Lower leg skin (tissue), 4 donors: ENCODE data around the gene RXRA. TPM values are rescaled to one million over a fixed set of nuclear protein-coding genes. Genes with fewer than 3 reads are reported as not detected.
"Not testable (repeated sequence)": the region's sequence is repeated elsewhere in the genome, so short reads cannot be mapped to it uniquely, and the experiment has no call there.

ENCODE experiments used
- DNase-seq, 2 donors: peaks; one replicate each; pipeline ENCODE4 v3.0.0-alpha.2; 2019; ENCODE audit warnings: low spot score in 2 of 2
- H3K4me3 ChIP-seq: fragments of 200-600 bp; sonication (generic); 2 replicates; pipeline ENCODE4 v1.5.1; 2017; ENCODE audit warnings: mild to moderate bottlenecking, low read depth; ENCODE audit not compliant: poor library complexity, severe bottlenecking
- POLR2A ChIP-seq, 2 donors: fragments of 450-650 bp; IDR thresholded peaks; one replicate each; pipeline ENCODE4 v1.6.1; 2016 to 2017; ENCODE audit warnings: antibody characterized with exemption in 2 of 2, mild to moderate bottlenecking in 1 of 2, moderate library complexity in 1 of 2
- WGBS, 2 donors: methylation state at CpG; one replicate each; pipeline ENCODE4 v1.1.5; 2018; 5-methylcytosine and 5-hydroxymethylcytosine counted together
- intact Hi-C: fragments of 100-400 bp; cut with DNase I; formaldehyde crosslinking; loops from one replicate; pipeline ENCODE4 v1.15.0; 2023; ENCODE audit warnings: low total_unique reads
- total RNA-seq, 4 donors: library from RNA; depleted of rRNA; stranded (reverse); fragments of >200 nt; gene quantifications; one replicate each; pipeline ENCODE4 v1.1.0, GENCODE V29; 2016
- TF ChIP-seq, protein P1 (sequence below), 3 donors: fragments of 450-650 bp; IDR thresholded peaks; one replicate each; pipeline ENCODE4 v1.5.1; 2016; ENCODE audit warnings: antibody characterized with exemption in 3 of 3, mild to moderate bottlenecking in 3 of 3, moderate library complexity in 2 of 3

Gene RXRA
- total RNA-seq, 4 donors from 2014 or later = 143 to 242 (median 166) TPM

DNA sequence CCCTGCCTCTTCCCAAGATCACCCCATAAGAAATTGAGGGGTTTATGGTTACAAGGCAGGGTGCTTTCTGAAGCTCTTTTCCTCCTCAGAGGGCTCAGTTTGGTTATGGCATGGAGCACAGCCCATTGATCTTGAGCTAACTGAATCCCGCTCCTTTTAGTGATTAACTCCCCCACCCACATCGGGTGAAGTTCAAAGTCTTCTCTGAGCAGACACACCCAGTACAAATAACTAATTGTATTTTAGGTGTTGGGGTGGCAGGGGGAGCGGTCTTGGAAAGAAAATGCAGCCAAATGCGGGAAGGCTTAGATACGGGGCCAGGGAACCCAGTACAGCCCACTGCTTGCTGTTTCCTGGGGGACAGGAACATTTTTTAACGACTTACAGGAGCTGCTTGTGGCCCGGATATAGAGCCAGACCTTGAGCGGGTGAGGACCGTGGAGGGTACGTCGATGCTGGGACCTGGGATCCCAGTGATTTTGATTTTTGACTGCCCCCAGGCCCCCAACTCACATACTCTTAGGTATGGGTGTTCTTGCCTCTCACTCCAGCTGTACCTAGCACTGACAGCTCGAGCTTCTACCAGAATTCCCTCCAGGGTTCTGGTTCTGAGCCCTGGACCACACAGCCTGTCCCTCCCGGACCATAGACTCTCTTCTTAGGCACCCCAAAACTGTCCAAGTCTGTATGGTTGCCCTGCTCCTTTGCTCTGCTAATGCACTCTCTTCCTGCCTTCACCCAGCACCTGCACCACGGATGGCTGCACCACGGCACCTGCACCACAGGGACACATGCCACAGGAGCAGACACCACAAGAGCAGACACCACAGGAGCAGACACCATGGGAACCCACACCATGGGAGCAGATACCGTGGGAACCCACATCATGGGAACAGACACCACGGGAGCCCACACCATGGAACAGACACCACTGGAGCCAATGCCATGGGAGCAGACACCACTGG lies 18.3 kb upstream of the RXRA start:
- TF ChIP-seq POLR2A (IDR thresholded peaks at IDR 0.05) = no peak
- TF ChIP-seq, protein P1, sequence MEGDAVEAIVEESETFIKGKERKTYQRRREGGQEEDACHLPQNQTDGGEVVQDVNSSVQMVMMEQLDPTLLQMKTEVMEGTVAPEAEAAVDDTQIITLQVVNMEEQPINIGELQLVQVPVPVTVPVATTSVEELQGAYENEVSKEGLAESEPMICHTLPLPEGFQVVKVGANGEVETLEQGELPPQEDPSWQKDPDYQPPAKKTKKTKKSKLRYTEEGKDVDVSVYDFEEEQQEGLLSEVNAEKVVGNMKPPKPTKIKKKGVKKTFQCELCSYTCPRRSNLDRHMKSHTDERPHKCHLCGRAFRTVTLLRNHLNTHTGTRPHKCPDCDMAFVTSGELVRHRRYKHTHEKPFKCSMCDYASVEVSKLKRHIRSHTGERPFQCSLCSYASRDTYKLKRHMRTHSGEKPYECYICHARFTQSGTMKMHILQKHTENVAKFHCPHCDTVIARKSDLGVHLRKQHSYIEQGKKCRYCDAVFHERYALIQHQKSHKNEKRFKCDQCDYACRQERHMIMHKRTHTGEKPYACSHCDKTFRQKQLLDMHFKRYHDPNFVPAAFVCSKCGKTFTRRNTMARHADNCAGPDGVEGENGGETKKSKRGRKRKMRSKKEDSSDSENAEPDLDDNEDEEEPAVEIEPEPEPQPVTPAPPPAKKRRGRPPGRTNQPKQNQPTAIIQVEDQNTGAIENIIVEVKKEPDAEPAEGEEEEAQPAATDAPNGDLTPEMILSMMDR (IDR thresholded peaks at IDR 0.05) = no peak
- no peak for DNase-seq
- 83 to 87% methylated on average over 17 of the region's 17 CpGs for WGBS, 2 donors
- intact Hi-C loops = no loop called here
- H3K4me3 ChIP-seq = no peak overlapping the region

DNA sequence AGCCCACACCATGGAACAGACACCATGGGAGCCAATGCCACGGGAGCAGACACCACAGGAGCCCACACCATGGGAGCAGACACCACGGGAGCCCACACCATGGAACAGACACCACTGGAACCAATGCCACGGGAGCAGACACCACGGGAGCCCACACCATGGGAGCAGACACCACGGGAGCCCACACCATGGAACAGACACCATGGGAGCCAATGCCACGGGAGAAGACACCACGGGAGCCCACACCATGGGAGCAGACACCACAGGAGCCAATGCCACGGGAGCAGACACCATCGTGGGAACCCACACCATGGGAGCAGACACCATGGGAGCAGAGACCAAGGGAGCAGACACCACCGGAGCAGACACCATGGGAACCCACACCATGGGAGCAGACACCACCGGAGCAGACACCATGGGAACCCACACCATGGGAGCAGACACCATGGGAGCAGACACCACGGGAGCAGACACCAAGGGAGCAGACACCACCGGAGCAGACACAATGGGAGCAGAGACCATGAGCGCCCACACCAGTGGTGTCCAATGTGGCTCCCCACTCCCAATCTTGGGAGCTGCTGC lies 17.5 kb upstream of the RXRA start:
- WGBS, 2 donors = 93 to 95% methylated on average over 11 of the region's 14 CpGs
- DNase-seq, H3K4me3 ChIP-seq, intact Hi-C loops: not testable (repeated sequence)

DNA sequence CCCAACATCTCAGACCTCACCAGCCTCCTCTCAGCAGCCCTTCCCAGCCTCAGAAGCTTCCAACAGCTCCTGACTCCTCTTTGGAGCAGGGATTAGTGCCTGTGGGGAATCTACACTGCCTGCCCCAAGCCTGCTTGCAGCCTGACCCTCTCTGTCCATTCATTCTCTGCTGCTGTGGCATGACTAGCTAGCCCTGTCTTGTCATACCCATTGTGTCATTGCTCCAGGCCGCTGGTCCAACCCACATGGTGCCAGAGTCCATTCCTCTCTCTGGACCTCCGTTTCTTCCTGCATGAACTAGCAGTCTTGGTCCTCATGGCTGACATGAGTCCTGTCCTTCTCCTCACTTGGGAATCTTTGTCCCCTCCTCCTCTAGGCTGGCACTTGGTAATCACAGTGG lies 12.8 kb upstream of the RXRA start:
- DNase-seq = no peak
- intact Hi-C loops = loop anchor here (10.0 kb wide), 1 partner anchor 119 kb away; no protein-coding TSS in a partner anchor
- TF ChIP-seq, protein P1 (IDR thresholded peaks at IDR 0.05) = no peak
- no peak for TF ChIP-seq POLR2A (IDR thresholded peaks at IDR 0.05)
- H3K4me3 ChIP-seq = no peak overlapping the region
- 91 to 100% methylated on average over 2 of the region's 2 CpGs for WGBS, 2 donors

DNA sequence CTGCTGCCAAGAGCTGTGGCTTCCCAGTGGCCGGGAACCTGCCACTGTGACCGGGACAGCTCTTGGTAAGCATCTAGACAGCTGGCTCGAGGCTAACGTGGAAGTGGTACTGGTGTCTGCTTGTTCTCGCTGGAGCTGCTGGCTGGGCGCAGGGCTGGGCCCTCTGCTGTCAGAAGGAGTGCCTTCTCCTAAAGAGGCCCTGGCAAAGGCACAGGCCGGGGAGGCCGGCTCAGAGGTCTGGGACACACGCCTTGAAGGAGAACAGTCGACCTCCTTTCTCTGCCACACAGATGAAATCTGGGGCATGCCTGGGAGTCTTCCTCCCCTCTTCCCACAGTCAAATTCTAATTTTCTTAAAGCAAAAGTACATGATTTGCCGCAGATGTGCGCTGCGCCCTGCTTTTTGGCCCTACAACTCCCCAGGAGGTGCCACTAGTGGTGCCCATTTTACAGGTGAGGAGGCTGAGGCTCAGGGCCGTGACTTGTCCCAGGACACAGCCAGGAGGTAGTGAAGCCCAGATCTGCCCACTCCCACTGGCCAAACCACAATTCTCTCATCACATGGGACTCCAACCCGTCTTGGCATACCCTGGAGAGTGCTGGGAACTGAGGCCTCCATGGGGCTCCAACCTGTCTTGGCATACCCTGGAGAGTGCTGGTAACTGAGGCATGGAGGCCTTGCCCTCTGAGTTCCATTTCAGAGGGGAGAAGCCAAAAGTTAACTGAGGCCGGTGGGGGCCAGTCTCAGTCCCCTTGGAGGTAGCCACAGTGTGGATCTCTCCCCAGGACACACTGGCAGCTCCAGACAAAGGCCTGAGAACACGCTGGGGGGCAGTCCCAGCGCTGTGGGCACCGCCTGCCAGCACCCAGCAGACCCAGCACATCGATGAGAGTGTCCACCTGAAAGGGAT lies 12.0 kb upstream of the RXRA start:
- H3K4me3 ChIP-seq = no peak overlapping the region
- intact Hi-C loops = loop anchor here (10.0 kb wide), 1 partner anchor 119 kb away; no protein-coding TSS in a partner anchor
- peak in 1 of 2 donors; percentile 64 for DNase-seq
- WGBS, 2 donors = 94 to 95% methylated on average over 14 to 20 of the region's 20 CpGs
- TF ChIP-seq, protein P1 (IDR thresholded peaks at IDR 0.05) = no peak
- no peak for TF ChIP-seq POLR2A (IDR thresholded peaks at IDR 0.05)

DNA sequence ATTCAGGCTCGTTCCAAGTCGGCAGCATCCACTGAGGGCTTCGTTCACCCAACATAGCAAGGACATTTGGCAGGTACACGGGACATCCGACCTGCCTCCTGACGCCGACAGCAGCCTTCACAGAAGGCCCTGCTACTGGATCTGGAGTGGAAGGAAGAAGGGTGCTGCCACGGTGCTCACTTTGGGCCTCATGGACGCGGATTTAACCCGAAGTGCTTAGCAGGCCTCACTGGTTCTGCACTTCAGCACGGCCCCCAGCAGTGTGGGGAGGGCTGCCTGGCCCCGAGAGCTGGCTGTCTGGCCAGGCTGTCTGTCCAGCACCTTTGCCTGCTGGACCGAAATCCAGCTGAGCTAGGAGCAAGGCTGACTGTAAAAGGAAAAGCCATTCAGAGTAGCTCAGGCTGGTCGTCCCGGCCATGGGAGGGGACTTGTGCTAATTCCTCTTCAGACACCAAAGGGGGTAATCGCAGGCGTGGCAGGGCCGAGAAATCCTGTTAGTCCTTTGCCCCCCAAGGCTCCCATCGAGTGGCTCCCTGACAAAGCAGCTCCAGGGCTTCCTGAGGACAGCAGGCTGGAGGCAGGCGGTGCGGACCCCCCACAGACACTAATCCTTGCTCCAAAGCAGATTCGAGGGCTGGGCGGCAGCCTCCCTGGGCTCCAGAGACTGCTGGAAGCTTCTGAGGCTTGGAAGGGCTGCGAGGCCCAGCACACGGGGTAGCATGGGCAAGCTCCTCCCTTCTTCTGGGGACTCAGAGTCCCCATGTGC lies 11.1 kb upstream of the RXRA start:
- TF ChIP-seq, protein P1 (IDR thresholded peaks at IDR 0.05) = no peak
- TF ChIP-seq POLR2A (IDR thresholded peaks at IDR 0.05) = no peak
- intact Hi-C loops = loop anchor here (10.0 kb wide), 1 partner anchor 120 kb away; no protein-coding TSS in a partner anchor
- no peak overlapping the region for H3K4me3 ChIP-seq
- WGBS, 2 donors = 93 to 95% methylated on average over 25 to 26 of the region's 26 CpGs
- DNase-seq = peak in 1 of 2 donors; percentile 75
